K562 (cell line): ENCODE data around the gene GGT6.

Experiments used
- AFF4 ChIP-seq: sonication (generic); formaldehyde crosslinking; IDR thresholded peaks from 2 replicates; pipeline ENCODE4 v1.8.0; 2023; ENCODE audit warnings: mild to moderate bottlenecking, missing genetic modification reagents
- CTCF ChIP-seq, 3 experiments: IDR thresholded peaks in 2 of 3; conservative IDR thresholded peaks in 1 of 3; 2 replicates each; pipeline ENCODE4 v1.5.1; 2011 to 2012; ENCODE audit warnings: low read length in 3 of 3, mild to moderate bottlenecking in 3 of 3, control low read depth in 2 of 3, improper control_type of control experiment in 1 of 3, inconsistent platforms in 1 of 3, low read depth in 1 of 3, mixed read lengths in 1 of 3, moderate library complexity in 1 of 3; ENCODE audit not compliant: insufficient read depth in 2 of 3
- FOXM1 ChIP-seq, 2 experiments: fragments of 450-650 bp in 1 of 2; sonication (generic) in 1 of 2; formaldehyde crosslinking in 1 of 2; IDR thresholded peaks; 2 replicates each; pipeline versions ENCODE4 v1.6.1 to v1.9.0; 2017 to 2022; ENCODE audit warnings: low read depth in 2 of 2, mild to moderate bottlenecking in 2 of 2, missing genetic modification reagents in 1 of 2, moderate library complexity in 1 of 2
- UBTF ChIP-seq, 2 experiments: IDR thresholded peaks; 2 replicates each; pipeline ENCODE4 v1.6.1; 2012; ENCODE audit warnings: improper control_type of control experiment in 2 of 2, low read depth in 2 of 2, low read length in 2 of 2, borderline replicate concordance in 1 of 2

GRCh38 chr17:4532860-4533522 is 27.4 kb downstream of the GGT6 start:
- TF ChIP-seq CTCF (IDR thresholded peaks at IDR 0.05 in 2 of 3, conservative IDR thresholded peaks at IDR 0.05 in 1 of 3; ENCODE audit: insufficient read depth in 2 of 3, low read depth in 1 of 3, low read length in 3 of 3) = no peak
- TF ChIP-seq UBTF (IDR thresholded peaks at IDR 0.05; ENCODE audit: borderline replicate concordance in 1 of 2, low read depth in 2 of 2, low read length in 2 of 2) = no peak
- TF ChIP-seq AFF4 (CRISPR knock-in tag) = no peak
- TF ChIP-seq FOXM1 (IDR thresholded peaks at IDR 0.05; ENCODE audit: low read depth) = no peak
- TF ChIP-seq FOXM1 (CRISPR knock-in tag; IDR thresholded peaks at IDR 0.05; ENCODE audit: low read depth) = no peak
